Tibial nerve (tissue), 4 donors: ENCODE results near the gene MAML2. TPM values are rescaled to one million over a fixed set of nuclear protein-coding genes. Genes with fewer than 3 reads are reported as not detected.
A peak's percentile ranks its signal among the peaks of the same experiment; 100 is the strongest.

Experiments used
- DNase-seq, 2 donors: peaks; one replicate each; pipeline ENCODE4 v3.0.0-alpha.2; 2019; ENCODE audit warnings: low spot score in 2 of 2
- H3K27ac ChIP-seq, 4 donors: fragments of 200-600 bp; sonication (generic) in 3 of 4; one replicate each; pipeline ENCODE4 v1.5.1; 2017 to 2019; ENCODE audit warnings: mild to moderate bottlenecking in 1 of 4
- H3K27me3 ChIP-seq, 2 donors: fragments of 200-600 bp; sonication (generic) in 1 of 2; one replicate each; pipeline versions ENCODE4 v1.5.1 to v1.6.0; 2017 to 2019
- H3K36me3 ChIP-seq, 3 donors: fragments of 200-600 bp; sonication (generic); one replicate each; pipeline ENCODE4 v1.5.1; 2018 to 2019
- H3K4me1 ChIP-seq, 4 donors: fragments of 200-600 bp; sonication (generic) in 3 of 4; one replicate each; pipeline ENCODE4 v1.5.1; 2017 to 2019
- H3K4me3 ChIP-seq, 4 donors: fragments of 200-600 bp; sonication (generic) in 3 of 4; one replicate each; pipeline ENCODE4 v1.5.1; 2017 to 2019; ENCODE audit warnings: mild to moderate bottlenecking in 1 of 4, moderate library complexity in 1 of 4
- H3K9me3 ChIP-seq, 4 donors: fragments of 200-600 bp; sonication (generic) in 3 of 4; one replicate each; pipeline ENCODE4 v1.5.1; 2017 to 2019
- EP300 ChIP-seq, 2 donors: sonication (generic); formaldehyde crosslinking; IDR thresholded peaks; one replicate each; pipeline ENCODE4 v1.6.1; 2017; ENCODE audit warnings: antibody characterized with exemption in 2 of 2, mild to moderate bottlenecking in 1 of 2
- POLR2A ChIP-seq, 2 donors: fragments of 450-650 bp; IDR thresholded peaks; one replicate each; pipeline ENCODE4 v1.6.1; 2017; ENCODE audit warnings: antibody characterized with exemption in 2 of 2, mild to moderate bottlenecking in 2 of 2, moderate library complexity in 2 of 2
- WGBS, 2 donors: methylation state at CpG; one replicate each; pipeline ENCODE4 v1.1.5; 2018; 5-methylcytosine and 5-hydroxymethylcytosine counted together
- total RNA-seq, 4 donors: library from RNA; depleted of rRNA; stranded (reverse); fragments of >200 nt; gene quantifications; one replicate each; pipeline ENCODE4 v1.1.0, GENCODE V29; 2016
- TF ChIP-seq, protein P1 (sequence below), 5 experiments: fragments of 200-600 bp in 3 of 5; fragments of 450-650 bp in 2 of 5; sonication (generic) in 3 of 5; IDR thresholded peaks; one replicate each; pipeline ENCODE4 v1.5.1; 2016 to 2019; ENCODE audit warnings: antibody characterized with exemption in 5 of 5, mild to moderate bottlenecking in 3 of 5, moderate library complexity in 2 of 5

MAML2 gene
- total RNA-seq, 4 donors from 2014 or later = 20.5 to 38.4 (median 27.9) TPM

DNA sequence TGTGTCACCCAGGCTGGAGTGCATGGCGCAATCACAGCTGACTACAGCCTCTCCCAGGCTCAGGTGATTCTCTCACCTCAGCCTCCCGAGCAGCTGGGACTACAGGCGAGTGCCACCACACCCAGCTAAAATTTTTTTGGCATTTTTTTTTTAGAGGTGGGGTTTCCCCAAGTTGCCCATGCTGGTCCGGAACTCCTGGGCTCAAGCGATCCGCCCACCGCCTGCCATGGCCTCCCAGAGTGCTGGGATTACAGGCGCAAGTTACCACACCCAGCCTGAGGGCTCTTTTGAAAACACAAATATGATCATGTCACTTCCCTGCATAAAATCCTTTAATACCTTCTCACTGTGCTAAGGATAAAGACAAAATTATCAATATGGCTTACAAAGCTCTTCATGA is 88.1 kb downstream of the MAML2 start:
- H3K27ac ChIP-seq = peak overlapping the region in 1 of 4 donors; percentile 47
- H3K9me3 ChIP-seq = no peaks in the 10 kb centered on the region
- TF ChIP-seq EP300 (IDR thresholded peaks at IDR 0.05) = no peak
- TF ChIP-seq, protein P1, sequence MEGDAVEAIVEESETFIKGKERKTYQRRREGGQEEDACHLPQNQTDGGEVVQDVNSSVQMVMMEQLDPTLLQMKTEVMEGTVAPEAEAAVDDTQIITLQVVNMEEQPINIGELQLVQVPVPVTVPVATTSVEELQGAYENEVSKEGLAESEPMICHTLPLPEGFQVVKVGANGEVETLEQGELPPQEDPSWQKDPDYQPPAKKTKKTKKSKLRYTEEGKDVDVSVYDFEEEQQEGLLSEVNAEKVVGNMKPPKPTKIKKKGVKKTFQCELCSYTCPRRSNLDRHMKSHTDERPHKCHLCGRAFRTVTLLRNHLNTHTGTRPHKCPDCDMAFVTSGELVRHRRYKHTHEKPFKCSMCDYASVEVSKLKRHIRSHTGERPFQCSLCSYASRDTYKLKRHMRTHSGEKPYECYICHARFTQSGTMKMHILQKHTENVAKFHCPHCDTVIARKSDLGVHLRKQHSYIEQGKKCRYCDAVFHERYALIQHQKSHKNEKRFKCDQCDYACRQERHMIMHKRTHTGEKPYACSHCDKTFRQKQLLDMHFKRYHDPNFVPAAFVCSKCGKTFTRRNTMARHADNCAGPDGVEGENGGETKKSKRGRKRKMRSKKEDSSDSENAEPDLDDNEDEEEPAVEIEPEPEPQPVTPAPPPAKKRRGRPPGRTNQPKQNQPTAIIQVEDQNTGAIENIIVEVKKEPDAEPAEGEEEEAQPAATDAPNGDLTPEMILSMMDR (IDR thresholded peaks at IDR 0.05) = no peak
- TF ChIP-seq POLR2A (IDR thresholded peaks at IDR 0.05) = no peak
- peaks cover 0 to 70% (median 51%) of the 10 kb centered on the region in 4 donors for H3K4me1 ChIP-seq
- H3K27me3 ChIP-seq = no peaks in the 10 kb centered on the region
- DNase-seq = no peak
- no peak overlapping the region for H3K4me3 ChIP-seq
- H3K36me3 ChIP-seq = no peaks in the 10 kb centered on the region
- 84 to 86% methylated on average over 8 of the region's 8 CpGs for WGBS, 2 donors

DNA sequence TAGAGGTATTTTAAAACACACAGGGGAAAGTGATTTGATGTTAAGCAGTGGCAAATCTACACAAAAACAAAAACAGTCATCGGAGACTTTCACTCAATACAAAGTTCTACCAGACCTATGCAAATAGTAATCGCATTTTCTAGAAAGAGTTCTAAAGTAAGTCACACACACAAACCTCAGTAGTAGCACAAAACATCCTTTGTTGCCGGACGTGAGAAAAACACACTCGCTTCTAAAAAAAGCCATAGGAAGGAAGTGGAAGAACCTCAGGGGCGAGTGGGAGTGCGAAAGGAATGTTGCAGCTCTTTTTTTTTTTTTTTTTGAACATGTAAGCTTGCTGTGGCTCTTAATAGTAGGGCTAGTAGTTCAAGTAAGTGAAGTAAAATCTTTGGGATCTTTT is 88.9 kb downstream of the MAML2 start:
- no peaks in the 10 kb centered on the region for H3K9me3 ChIP-seq
- H3K4me1 ChIP-seq = peaks cover 0 to 62% (median 44%) of the 10 kb centered on the region in 4 donors
- H3K4me3 ChIP-seq = no peak overlapping the region
- 12 to 13% methylated on average over 7 of the region's 7 CpGs for WGBS, 2 donors
- H3K27me3 ChIP-seq = no peaks in the 10 kb centered on the region
- H3K36me3 ChIP-seq = no peaks in the 10 kb centered on the region
- DNase-seq = no peak
- H3K27ac ChIP-seq = peak overlapping the region in 3 of 4 donors; percentile 31 to 47 (median 38)
- TF ChIP-seq EP300 (IDR thresholded peaks at IDR 0.05) (peak in 1 of 2 donors; percentile 59), POLR2A (IDR thresholded peaks at IDR 0.05) (no peak)

DNA sequence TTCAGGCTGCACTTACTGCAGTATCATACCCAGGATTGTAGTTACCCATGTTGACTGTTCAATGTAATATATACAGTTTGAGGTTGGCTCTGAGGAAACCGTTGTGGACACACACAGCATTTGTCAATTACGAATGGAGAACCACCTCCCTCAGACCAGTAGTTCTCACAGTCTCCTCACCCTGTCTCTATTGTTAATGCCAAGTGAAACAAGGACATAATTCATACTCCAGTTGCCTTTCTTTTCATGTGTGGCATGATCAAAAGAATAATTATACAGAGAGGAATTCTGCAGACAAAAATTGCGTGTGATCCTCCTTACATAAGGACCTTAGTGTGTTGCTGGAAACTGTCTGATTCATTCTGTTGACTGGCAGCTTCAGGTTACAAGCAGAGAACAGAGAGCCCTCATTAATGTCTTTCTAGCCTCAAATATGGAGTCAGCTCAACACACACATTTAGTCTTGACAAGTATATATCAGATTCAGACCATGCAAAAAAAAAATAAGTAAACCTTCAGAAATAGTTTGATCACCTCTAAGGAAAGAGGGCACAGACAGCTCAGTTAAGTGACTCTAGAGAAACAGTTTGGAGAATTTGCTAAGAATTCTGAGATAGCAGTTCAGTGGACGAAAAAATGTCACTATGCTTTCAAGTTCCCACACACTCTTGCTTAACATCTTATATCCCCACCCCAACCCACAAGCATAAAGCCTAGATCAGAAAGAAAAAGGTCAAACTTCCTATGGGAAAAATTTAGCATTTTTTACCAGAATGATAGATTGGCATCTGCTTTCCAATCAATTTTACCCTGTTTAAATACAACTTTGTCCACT is 96.1 kb downstream of the MAML2 start:
- Histone ChIP-seq H3K4me1 (peaks cover 0 to 37% (median 19%) of the 10 kb centered on the region in 4 donors), H3K9me3 (no peaks in the 10 kb centered on the region), H3K27me3 (no peaks in the 10 kb centered on the region), H3K27ac (peak overlapping the region in 3 of 4 donors; percentile 5 to 75 (median 59)), H3K4me3 (no peak overlapping the region), H3K36me3 (no peaks in the 10 kb centered on the region)
- no peak for DNase-seq
- TF ChIP-seq EP300 (IDR thresholded peaks at IDR 0.05) (no peak), POLR2A (IDR thresholded peaks at IDR 0.05) (no peak)
- TF ChIP-seq, protein P1 (IDR thresholded peaks at IDR 0.05) = no peak
- WGBS, 2 donors = 18 to 28% methylated on average over 4 of the region's 4 CpGs

DNA sequence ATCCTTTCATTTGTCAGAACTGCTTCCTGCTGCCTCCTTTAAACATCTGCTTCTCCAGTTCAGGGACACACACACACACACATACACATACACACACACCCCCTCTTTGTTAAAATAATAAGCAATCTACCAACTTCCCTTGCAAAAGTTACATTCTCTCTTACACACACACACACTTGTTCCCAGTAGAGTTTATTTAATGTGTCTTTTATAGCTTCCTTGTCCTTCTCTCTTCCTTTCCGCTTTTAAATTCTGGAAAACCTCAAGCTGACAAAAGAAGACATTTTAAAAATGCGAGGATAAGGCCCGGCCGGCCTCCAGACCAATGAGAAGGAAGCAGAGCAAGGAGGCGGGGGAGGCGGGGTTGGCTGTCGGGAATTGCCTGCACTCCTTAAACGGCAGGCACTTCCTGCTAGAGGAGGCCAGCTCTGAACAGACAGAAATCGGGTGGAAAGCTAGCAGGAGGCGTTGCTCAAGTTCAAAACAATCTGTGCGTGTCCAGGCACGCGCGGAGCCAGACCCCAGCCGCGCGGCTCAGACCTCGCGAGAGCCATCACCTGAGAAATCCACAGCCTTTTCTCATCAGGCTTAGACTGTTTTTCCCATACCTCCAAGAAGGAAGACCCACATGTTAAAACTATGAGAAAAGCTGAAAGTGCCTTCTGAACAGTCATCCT is 99.9 kb downstream of the MAML2 start:
- TF ChIP-seq EP300 (IDR thresholded peaks at IDR 0.05) (peak in 1 of 2 donors; percentile 94), POLR2A (IDR thresholded peaks at IDR 0.05) (peak; percentile 24 to 61)
- TF ChIP-seq, protein P1 (IDR thresholded peaks at IDR 0.05) = peak in 1 of 5 experiments; percentile 17
- peaks cover 0 to 56% (median 25%) of the 10 kb centered on the region in 4 donors for H3K4me1 ChIP-seq
- DNase-seq = peak; percentile 89 to 92
- no peaks in the 10 kb centered on the region for H3K36me3 ChIP-seq
- H3K27ac ChIP-seq = peak overlapping the region; percentile 37 to 92 (median 82)
- peak overlapping the region; percentile 22 to 52 (median 30) for H3K4me3 ChIP-seq
- no peaks in the 10 kb centered on the region for H3K27me3 ChIP-seq
- H3K9me3 ChIP-seq = no peaks in the 10 kb centered on the region
- 1% methylated on average over 19 of the region's 19 CpGs for WGBS, 2 donors

DNA sequence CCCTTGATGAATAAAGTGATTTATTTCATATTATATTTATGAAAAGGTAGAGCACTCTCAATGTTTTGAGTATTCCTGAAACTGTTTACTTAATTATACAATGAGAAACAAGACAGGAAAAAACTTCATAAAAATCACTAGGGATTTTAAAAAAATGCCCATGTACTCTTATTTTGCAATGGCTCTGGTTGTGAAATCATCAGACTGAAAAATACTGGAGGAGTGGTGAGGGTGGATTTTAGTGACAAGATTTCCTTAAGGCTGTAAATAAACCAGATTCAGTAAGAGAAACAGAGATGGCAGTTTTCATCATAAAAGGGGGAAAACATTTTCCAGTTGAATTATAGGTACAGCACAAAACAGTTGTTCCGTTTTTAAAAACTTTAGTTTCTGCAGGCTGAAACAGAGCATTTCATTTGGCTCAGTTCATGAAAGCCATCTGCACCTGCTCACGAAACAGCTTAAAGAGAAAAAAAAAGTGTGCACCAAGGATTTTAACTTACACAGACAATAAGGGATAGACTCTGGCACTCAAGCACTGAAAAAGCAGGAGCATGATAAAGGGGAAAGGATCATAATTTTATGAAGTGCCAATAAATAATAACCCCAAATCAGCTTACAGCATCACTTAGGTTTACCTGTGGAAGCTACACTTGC is 100.7 kb downstream of the MAML2 start:
- no peaks in the 10 kb centered on the region for H3K27me3 ChIP-seq
- TF ChIP-seq POLR2A (IDR thresholded peaks at IDR 0.05) (no peak), EP300 (IDR thresholded peaks at IDR 0.05) (peak; percentile 33 to 50)
- peaks cover 0 to 59% (median 24%) of the 10 kb centered on the region in 4 donors for H3K4me1 ChIP-seq
- no peaks in the 10 kb centered on the region for H3K36me3 ChIP-seq
- no peaks in the 10 kb centered on the region for H3K9me3 ChIP-seq
- DNase-seq = no peak
- WGBS, 2 donors = 39 to 46% methylated on average over 2 of the region's 2 CpGs
- peak overlapping the region in 2 of 4 donors; percentile 35 to 52 for H3K4me3 ChIP-seq
- H3K27ac ChIP-seq = peak overlapping the region in 3 of 4 donors; percentile 75 to 92 (median 90)
